ENCODE data around the gene CDK6.

CDK6 gene

DNA sequence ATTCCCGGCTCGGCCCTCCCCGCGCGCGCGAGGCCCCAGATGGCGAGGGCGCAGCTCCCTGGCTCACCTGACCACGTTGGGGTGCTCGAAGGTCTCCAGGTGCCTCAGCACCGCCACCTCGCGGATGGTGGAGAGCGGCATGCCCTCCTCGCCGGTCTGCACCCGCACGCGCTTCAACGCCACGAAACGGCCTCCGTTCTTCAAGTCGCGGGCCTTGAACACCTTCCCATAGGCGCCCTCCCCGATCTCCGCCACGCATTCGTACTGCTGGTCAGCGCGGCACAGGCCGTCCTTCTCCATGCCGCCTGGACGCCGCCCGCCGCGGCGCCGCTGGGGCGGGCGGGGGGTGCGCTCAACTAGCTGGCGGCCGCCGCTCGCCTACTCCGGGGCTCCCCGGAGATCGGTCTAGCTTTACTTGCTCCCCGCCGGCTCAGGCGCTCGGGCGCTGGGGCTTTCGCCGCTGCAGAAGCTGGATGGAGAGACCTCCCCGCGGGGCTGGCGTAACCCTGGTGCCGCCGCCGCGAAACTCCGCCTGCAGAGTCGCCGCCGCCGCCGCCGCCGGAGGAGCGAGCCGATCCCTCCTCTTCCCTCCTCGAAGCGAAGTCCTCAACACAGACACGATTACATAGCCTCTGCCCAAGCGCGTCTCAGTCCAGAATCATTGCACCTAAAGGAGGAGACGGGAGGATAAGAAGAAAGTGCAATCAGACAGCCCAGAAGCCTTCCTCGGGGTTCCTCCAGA is 3.2 kb downstream of the CDK6 start:
- Histone ChIP-seq H3K27me3 (ENCODE audit: control insufficient read depth, insufficient read depth, low read length) (peaks cover 5% of the 10 kb centered on the region), H3K9ac (ENCODE audit: low read length) (peak overlapping the region; percentile 73), H3K4me3 (ENCODE audit: low read length) (peak overlapping the region; percentile 80), H3K9me3 (ENCODE audit: control insufficient read depth, low read length) (no peaks in the 10 kb centered on the region), H3K4me1 (ENCODE audit: control insufficient read depth, insufficient read depth, low read length) (peaks cover 18% of the 10 kb centered on the region), H3K36me3 (ENCODE audit: control insufficient read depth, insufficient read depth, low read length) (no peaks in the 10 kb centered on the region)

DNA sequence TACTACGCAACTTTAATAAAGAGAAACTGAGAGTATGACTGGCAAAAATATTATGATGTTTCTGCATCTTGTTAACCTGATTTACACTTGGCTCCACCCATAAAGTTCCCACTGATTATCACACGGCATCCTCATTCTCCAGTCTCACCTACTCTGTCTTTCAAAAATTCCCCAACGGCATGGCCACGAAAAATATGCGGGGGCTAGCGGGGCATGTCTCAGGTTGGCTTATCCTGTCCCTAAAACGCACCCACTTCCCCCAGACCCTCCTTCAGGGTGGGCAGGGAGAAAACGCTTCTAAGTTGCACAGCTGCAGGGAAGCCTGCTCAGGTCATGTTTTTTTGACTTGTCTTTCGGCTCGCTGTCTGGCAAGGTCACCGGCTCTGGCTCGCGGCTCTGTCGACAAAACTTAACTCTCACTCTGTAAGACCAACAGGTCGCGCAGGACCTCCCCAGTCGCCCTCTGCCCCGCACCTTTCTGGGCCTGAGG is 3.8 kb downstream of the CDK6 start:
- H3K4me3 ChIP-seq (ENCODE audit: low read length) = peak overlapping the region; percentile 80
- peak overlapping the region; percentile 73 for H3K9ac ChIP-seq (ENCODE audit: low read length)
- H3K9me3 ChIP-seq (ENCODE audit: control insufficient read depth, low read length) = no peaks in the 10 kb centered on the region
- H3K27me3 ChIP-seq (ENCODE audit: control insufficient read depth, insufficient read depth, low read length) = peaks cover 5% of the 10 kb centered on the region
- H3K36me3 ChIP-seq (ENCODE audit: control insufficient read depth, insufficient read depth, low read length) = no peaks in the 10 kb centered on the region
- H3K4me1 ChIP-seq (ENCODE audit: control insufficient read depth, insufficient read depth, low read length) = peaks cover 18% of the 10 kb centered on the region

DNA sequence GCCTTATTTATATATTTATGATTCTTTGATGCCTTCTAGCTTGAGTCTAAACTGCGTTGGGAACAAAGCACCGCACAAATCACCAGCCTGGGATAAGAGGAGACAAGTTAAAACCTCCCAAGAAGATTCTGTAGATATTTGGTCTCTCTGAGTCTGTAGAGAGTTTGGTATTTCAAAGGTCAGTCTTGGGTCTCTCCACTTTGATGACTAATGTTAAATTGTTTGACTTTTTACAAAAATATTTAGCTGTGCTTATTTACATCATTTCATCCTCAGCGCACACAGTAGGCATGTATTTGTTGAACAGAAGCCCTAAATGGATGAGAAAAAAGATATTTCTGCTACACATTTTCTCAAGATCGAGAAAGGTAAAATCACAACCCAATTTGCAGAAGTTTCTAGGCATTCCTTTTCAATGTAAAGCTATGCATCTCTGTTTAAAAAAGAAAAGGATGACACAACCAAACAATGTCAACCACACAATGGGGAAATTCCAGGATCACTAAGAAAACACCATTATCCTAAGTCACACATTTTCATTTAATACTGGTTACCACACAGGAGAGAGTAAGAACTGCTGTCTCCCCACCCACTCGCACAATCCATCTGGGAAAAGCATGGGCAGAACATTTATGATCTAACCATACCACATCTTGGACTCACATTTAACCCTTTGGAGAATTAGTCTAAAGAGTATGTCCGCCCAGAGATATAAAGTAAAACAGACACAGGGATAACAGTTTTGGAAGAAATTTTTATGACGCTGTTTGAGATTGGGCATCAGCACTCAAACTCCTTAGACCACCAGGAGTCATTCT is 4.4 kb downstream of the CDK6 start:
- H3K9ac ChIP-seq (ENCODE audit: low read length) = peak overlapping the region; percentile 73
- H3K36me3 ChIP-seq (ENCODE audit: control insufficient read depth, insufficient read depth, low read length) = no peaks in the 10 kb centered on the region
- no peak overlapping the region for H3K4me3 ChIP-seq (ENCODE audit: low read length)
- no peaks in the 10 kb centered on the region for H3K9me3 ChIP-seq (ENCODE audit: control insufficient read depth, low read length)
- H3K27me3 ChIP-seq (ENCODE audit: control insufficient read depth, insufficient read depth, low read length) = peaks cover 2% of the 10 kb centered on the region
- H3K4me1 ChIP-seq (ENCODE audit: control insufficient read depth, insufficient read depth, low read length) = peaks cover 18% of the 10 kb centered on the region

DNA sequence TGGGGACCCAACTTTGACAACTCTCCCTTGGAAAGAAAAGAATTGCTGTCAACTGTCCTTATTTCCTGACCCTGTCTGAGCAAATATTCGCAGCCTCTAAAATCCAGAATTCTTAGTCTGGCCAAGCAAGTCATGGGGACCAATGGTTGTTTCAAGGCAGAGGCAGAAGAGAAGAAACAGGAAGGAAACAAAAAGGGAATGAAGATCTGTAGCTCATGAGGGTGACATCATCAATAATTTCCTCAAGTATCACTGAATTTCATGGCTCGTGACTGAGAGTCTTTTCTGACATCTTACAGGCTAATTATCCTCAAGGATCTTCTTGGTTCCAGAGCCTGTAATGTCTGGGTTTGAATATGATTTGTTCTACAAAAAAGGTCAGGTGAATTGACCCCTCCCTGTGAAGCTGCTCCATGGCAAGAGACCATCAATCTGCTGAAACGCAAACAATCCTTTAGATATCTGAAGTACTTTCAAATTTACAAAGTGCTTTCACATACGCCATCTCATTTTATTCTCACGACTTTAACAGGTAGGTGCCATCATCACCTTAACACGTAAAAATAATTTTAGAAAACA is 5.8 kb downstream of the CDK6 start:
- H3K4me3 ChIP-seq (ENCODE audit: low read length) = no peak overlapping the region

DNA sequence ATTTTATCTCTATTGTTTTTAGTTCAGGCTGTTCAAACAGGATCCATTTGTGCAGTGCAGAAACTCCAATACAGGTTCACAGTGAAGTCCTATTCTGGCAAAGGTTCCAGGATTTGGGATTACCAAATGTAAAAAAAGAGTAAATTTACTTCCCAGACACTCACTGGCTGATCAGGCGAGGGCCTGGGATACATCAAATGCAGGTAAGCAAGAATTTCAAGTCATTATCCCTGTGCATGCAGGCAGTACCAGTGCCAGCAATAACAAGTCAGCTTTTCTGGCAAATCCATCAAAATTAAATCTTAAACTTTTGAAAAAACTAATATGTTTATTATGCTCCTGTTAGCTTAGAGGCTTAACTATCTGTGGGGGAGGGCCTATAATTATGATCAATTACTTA is 6.3 kb downstream of the CDK6 start:
- Histone ChIP-seq H3K36me3 (ENCODE audit: control insufficient read depth, insufficient read depth, low read length) (no peaks in the 10 kb centered on the region), H3K4me1 (ENCODE audit: control insufficient read depth, insufficient read depth, low read length) (peaks cover 18% of the 10 kb centered on the region), H3K9me3 (ENCODE audit: control insufficient read depth, low read length) (no peaks in the 10 kb centered on the region), H3K27me3 (ENCODE audit: control insufficient read depth, insufficient read depth, low read length) (no peaks in the 10 kb centered on the region), H3K4me3 (ENCODE audit: low read length) (no peak overlapping the region), H3K9ac (ENCODE audit: low read length) (no peak overlapping the region)

More for the DNA sequence above, 5.8 kb downstream of the CDK6 start:
- Histone ChIP-seq H3K36me3 (ENCODE audit: control insufficient read depth, insufficient read depth, low read length) (no peaks in the 10 kb centered on the region), H3K9me3 (ENCODE audit: control insufficient read depth, low read length) (no peaks in the 10 kb centered on the region), H3K9ac (ENCODE audit: low read length) (no peak overlapping the region), H3K4me1 (ENCODE audit: control insufficient read depth, insufficient read depth, low read length) (peaks cover 18% of the 10 kb centered on the region), H3K27me3 (ENCODE audit: control insufficient read depth, insufficient read depth, low read length) (no peaks in the 10 kb centered on the region)

DNA sequence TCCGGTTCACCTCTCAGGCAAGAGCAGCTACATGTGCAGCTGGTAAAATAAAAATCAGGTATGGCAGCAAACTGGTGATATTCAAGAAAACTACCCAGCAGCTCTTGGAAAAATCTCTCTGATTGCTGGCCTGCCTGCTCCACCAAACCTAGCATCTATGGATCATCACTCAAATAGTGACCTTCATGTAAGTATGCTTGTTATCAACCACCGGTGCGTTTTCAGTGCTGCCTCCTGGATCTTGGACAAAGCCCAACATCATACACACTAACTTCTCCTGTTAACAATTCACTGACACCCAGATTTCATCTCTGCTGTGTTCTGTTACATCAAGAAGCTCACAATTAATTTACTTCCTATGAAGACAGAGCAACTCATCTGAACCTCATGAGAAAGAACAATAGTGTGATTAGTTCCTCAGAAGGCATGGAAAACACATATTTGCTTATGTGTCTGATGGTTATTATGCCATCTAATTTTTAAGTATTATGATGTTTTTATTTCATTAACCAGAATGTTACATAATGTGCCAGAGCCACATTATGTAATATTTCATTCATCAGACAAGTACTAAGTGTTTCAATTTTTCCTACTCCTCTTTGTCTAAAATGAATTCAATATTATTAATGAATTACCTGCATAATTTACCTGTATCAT is 8.8 kb downstream of the CDK6 start:
- peaks cover 16% of the 10 kb centered on the region for H3K4me1 ChIP-seq (ENCODE audit: control insufficient read depth, insufficient read depth, low read length)
- H3K9ac ChIP-seq (ENCODE audit: low read length) = no peak overlapping the region
- no peaks in the 10 kb centered on the region for H3K9me3 ChIP-seq (ENCODE audit: control insufficient read depth, low read length)
- no peak overlapping the region for H3K4me3 ChIP-seq (ENCODE audit: low read length)
- no peaks in the 10 kb centered on the region for H3K36me3 ChIP-seq (ENCODE audit: control insufficient read depth, insufficient read depth, low read length)
- H3K27me3 ChIP-seq (ENCODE audit: control insufficient read depth, insufficient read depth, low read length) = no peaks in the 10 kb centered on the region

DNA sequence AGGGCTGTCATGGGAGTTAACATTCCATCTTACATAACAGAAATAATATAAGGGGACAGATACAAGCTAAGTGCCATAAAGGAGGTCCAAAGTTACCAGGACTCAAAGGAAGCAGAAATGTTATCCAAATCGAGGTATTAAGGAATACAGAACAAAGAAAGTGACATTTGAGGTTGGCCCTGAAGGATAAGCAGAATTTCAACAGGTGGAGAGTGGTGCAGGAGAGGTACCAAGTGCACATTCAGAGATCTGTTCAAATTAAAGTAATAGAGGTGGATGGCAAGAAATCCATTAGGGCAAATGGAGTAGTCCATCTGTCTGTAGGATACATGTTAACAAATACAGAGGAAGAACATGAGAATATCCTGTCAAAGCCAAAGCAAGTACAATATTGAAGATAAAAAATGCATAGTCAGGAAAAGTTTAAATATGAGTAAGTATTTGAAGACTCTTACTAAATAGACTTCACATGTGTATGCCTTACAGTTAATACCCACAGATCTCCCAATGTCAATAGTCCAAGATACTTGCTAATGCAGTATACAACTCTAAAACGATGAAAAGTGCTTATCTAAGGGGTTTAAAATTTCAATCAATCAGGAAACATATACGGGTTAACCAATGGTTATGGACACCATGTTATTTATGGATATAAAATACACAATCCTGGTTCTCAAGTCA is 10.0 kb downstream of the CDK6 start:
- Histone ChIP-seq H3K9me3 (ENCODE audit: control insufficient read depth, low read length) (no peaks in the 10 kb centered on the region), H3K27me3 (ENCODE audit: control insufficient read depth, insufficient read depth, low read length) (no peaks in the 10 kb centered on the region), H3K4me3 (ENCODE audit: low read length) (no peak overlapping the region), H3K4me1 (ENCODE audit: control insufficient read depth, insufficient read depth, low read length) (peaks cover 11% of the 10 kb centered on the region), H3K9ac (ENCODE audit: low read length) (no peak overlapping the region), H3K36me3 (ENCODE audit: control insufficient read depth, insufficient read depth, low read length) (no peaks in the 10 kb centered on the region)

DNA sequence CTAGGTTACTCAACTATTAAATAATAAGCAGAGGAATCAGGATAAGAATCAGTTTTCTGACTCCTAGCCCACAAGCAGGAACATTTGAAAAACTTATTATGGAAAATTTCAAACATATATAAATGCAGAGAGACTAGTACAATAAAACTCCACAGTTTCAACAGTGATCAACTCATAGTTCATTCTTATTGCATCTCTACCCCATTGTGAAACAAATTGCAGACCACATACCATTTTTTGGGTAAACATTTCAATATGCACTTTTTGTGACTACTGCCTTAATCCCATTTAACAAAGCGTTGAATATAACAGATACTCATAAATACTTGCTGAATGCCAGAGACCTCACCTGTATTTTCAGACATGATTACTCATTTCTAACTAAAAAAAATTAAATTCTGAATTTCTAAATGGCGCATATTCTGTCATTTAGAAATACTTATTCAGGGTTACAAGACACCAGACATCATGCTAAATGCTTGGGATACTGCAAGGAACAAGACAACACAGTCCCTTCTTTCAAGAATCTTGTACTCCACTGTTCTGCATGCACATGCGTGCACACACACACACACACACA is 11.4 kb downstream of the CDK6 start:
- no peaks in the 10 kb centered on the region for H3K36me3 ChIP-seq (ENCODE audit: control insufficient read depth, insufficient read depth, low read length)
- no peaks in the 10 kb centered on the region for H3K27me3 ChIP-seq (ENCODE audit: control insufficient read depth, insufficient read depth, low read length)
- no peak overlapping the region for H3K9ac ChIP-seq (ENCODE audit: low read length)
- peaks cover 4% of the 10 kb centered on the region for H3K4me1 ChIP-seq (ENCODE audit: control insufficient read depth, insufficient read depth, low read length)
- no peaks in the 10 kb centered on the region for H3K9me3 ChIP-seq (ENCODE audit: control insufficient read depth, low read length)
- no peak overlapping the region for H3K4me3 ChIP-seq (ENCODE audit: low read length)

DNA sequence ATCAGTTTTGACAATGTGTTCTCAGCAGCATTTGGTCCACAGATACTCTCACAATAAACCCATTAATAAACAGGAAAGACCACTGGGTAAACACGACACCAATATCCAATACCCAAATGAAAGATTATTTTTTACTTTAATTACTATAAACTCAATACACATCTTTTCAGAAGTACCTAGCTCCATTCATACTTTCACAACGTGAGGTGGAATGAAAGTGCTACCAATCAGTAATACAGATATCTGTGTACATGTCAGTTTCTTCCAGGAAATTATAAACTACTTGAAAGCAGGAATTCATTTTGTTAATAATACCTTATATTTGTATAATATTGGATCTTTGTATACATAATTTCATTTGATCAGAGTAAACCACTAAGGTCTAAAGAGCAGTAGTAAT is 11.9 kb downstream of the CDK6 start:
- Histone ChIP-seq H3K27me3 (ENCODE audit: control insufficient read depth, insufficient read depth, low read length) (no peaks in the 10 kb centered on the region), H3K4me1 (ENCODE audit: control insufficient read depth, insufficient read depth, low read length) (no peaks in the 10 kb centered on the region), H3K9me3 (ENCODE audit: control insufficient read depth, low read length) (no peaks in the 10 kb centered on the region), H3K4me3 (ENCODE audit: low read length) (no peak overlapping the region), H3K9ac (ENCODE audit: low read length) (no peak overlapping the region), H3K36me3 (ENCODE audit: control insufficient read depth, insufficient read depth, low read length) (no peaks in the 10 kb centered on the region)

DNA sequence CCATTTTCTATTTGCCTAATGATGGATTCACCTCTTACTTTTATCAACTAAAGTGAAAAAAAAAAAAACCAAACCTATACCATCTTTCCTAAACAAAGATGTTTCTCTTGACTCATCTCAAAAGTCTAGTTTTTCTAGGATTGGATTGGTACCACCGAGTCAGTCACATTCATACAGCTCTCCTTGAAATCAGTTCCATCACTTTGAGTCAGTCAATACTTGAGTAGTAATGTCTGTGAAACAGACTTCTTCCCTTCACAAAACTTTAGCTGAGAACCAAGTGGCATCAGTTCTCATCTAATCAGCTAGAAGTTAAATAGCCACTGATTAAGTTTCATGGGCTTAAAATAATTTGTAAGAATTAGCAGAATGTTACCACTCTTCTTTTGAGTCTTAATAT is 13.3 kb downstream of the CDK6 start:
- H3K4me1 ChIP-seq (ENCODE audit: control insufficient read depth, insufficient read depth, low read length) = no peaks in the 10 kb centered on the region
- no peaks in the 10 kb centered on the region for H3K36me3 ChIP-seq (ENCODE audit: control insufficient read depth, insufficient read depth, low read length)
- no peak overlapping the region for H3K4me3 ChIP-seq (ENCODE audit: low read length)
- H3K9me3 ChIP-seq (ENCODE audit: control insufficient read depth, low read length) = no peaks in the 10 kb centered on the region
- H3K27me3 ChIP-seq (ENCODE audit: control insufficient read depth, insufficient read depth, low read length) = no peaks in the 10 kb centered on the region
- H3K9ac ChIP-seq (ENCODE audit: low read length) = no peak overlapping the region

DNA sequence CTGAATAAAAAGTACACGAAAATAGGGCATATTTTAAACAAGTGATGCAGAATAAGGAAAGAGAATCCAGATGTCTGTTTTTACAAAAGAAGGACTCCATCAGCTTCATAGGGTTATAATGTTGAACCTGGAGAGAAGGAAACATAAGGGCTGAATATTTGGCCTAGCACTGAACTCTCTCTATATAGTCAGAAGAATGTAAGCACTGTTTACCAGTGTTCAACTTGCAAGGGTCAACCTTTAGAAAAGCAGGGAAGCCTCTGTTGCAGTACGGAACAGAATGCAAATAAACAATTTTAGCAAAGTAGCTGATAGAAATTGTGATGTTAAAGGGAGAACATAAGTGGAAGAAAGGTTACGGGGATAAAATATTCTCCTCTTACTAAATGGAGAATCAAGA is 16.2 kb downstream of the CDK6 start:
- no peak overlapping the region for H3K4me3 ChIP-seq (ENCODE audit: low read length)
- no peaks in the 10 kb centered on the region for H3K9me3 ChIP-seq (ENCODE audit: control insufficient read depth, low read length)
- no peaks in the 10 kb centered on the region for H3K4me1 ChIP-seq (ENCODE audit: control insufficient read depth, insufficient read depth, low read length)
- no peak overlapping the region for H3K9ac ChIP-seq (ENCODE audit: low read length)
- H3K36me3 ChIP-seq (ENCODE audit: control insufficient read depth, insufficient read depth, low read length) = no peaks in the 10 kb centered on the region
- H3K27me3 ChIP-seq (ENCODE audit: control insufficient read depth, insufficient read depth, low read length) = no peaks in the 10 kb centered on the region
